PC-3 (cell line): ENCODE measurements around the gene AOPEP. TPM values are rescaled to one million over a fixed set of nuclear protein-coding genes. Genes with fewer than 3 reads are reported as not detected.
"Not testable (repeated sequence)": the region's sequence is repeated elsewhere in the genome, so short reads cannot be mapped to it uniquely, and the experiment has no call there.

Experiments
- ATAC-seq: fragments of 200-7000 bp; cut with Tn5 transposase; 2 replicates; pipeline ENCODE4 v1.9.1; 2020; ENCODE audit warnings: mild to moderate bottlenecking, moderate library complexity
- BruUV-seq: library from RNA; stranded (reverse); fragments of 400-500 nt; replicated peaks from 2 replicates; lab custom pipeline; 2021; lab: Mats Ljungman, UMichigan
- CTCF ChIA-PET: fragments of 300-600 bp; sonication (Branson Sonifier 250); formaldehyde crosslinking; loops from one replicate; lab custom pipeline; 2022; ENCODE audit warnings: antibody characterized with exemption; lab: Charles Lee
- POLR2A ChIA-PET: fragments of 300-600 bp; sonication (Branson Sonifier 250); formaldehyde crosslinking; loops from one replicate; lab custom pipeline; 2022; ENCODE audit warnings: antibody characterized with exemption; ENCODE audit not compliant: unreplicated experiment; lab: Charles Lee
- DNase-seq: peaks from one replicate; pipeline ENCODE4 v3.0.0-alpha.2; 2015
- H2AFZ ChIP-seq: fragments of 300-600 bp; sonication (generic); 2 replicates; pipeline ENCODE4 v1.6.0; 2016; ENCODE audit warnings: antibody characterized with exemption, low read length
- H3F3A ChIP-seq: fragments of 300-600 bp; sonication (generic); one replicate; pipeline ENCODE4 v1.6.0; 2017; ENCODE audit warnings: antibody characterized with exemption, low read length, control low read depth, mild to moderate bottlenecking; ENCODE audit not compliant: unreplicated experiment
- H3K27ac ChIP-seq: fragments of 300-600 bp; sonication (generic); 2 replicates; pipeline ENCODE4 v1.5.1; 2016; ENCODE audit warnings: mild to moderate bottlenecking, low read length
- H3K27me3 ChIP-seq: fragments of 300-600 bp; sonication (generic); 2 replicates; pipeline ENCODE4 v1.6.1; 2016; ENCODE audit warnings: low read length, mixed read lengths
- H3K36me3 ChIP-seq: fragments of 300-600 bp; sonication (generic); 2 replicates; pipeline ENCODE4 v1.6.1; 2016; ENCODE audit warnings: low read depth, mixed run types, low read length, mixed read lengths
- H3K4me1 ChIP-seq: fragments of 300-600 bp; sonication (generic); 2 replicates; pipeline ENCODE4 v1.5.1; 2016; ENCODE audit warnings: low read length; ENCODE audit not compliant: insufficient read depth
- H3K4me2 ChIP-seq: fragments of 300-600 bp; sonication (generic); 2 replicates; pipeline ENCODE4 v1.6.0; 2016; ENCODE audit warnings: low read length
- H3K4me3 ChIP-seq: fragments of 300-600 bp; sonication (generic); 2 replicates; pipeline ENCODE4 v1.5.1; 2016; ENCODE audit warnings: mild to moderate bottlenecking, low read length, mixed read lengths
- H3K79me2 ChIP-seq: fragments of 300-600 bp; sonication (generic); 2 replicates; pipeline ENCODE4 v1.6.1; 2017; ENCODE audit warnings: low read length, mixed read lengths
- H3K9ac ChIP-seq: fragments of 300-600 bp; sonication (generic); 2 replicates; pipeline ENCODE4 v1.6.0; 2016; ENCODE audit warnings: mild to moderate bottlenecking, low read length
- H3K9me2 ChIP-seq: fragments of 300-600 bp; sonication (generic); replicated peaks from 2 replicates; pipeline ENCODE4 v1.6.1; 2016; ENCODE audit warnings: mixed run types, low read length, mixed read lengths
- H3K9me3 ChIP-seq: fragments of 300-600 bp; sonication (generic); 2 replicates; pipeline ENCODE4 v1.6.1; 2016; ENCODE audit warnings: low read length, mixed read lengths
- H4K20me1 ChIP-seq: fragments of 300-600 bp; sonication (generic); 2 replicates; pipeline ENCODE4 v1.6.1; 2016; ENCODE audit warnings: low read length, mixed read lengths
- CTCF ChIP-seq: fragments of 300-600 bp; sonication (generic); conservative IDR thresholded peaks from 2 replicates; pipeline ENCODE4 v1.5.1; 2017; ENCODE audit warnings: antibody characterized with exemption, low read depth, mild to moderate bottlenecking, low read length
- EZH2 ChIP-seq: fragments of 300-600 bp; sonication (generic); IDR thresholded peaks from one replicate; pipeline ENCODE4 v1.6.1; 2017; ENCODE audit warnings: antibody characterized with exemption, mild to moderate bottlenecking, low read length; ENCODE audit not compliant: unreplicated experiment
- EZH2phosphoT487 ChIP-seq: fragments of 300-600 bp; sonication (generic); IDR thresholded peaks from 2 replicates; pipeline ENCODE4 v1.6.1; 2018; ENCODE audit warnings: mild to moderate bottlenecking, antibody characterized with exemption, low read length, borderline replicate concordance
- intact Hi-C: fragments of 100-400 bp; cut with micrococcal nuclease; formaldehyde crosslinking; loops from 2 replicates; pipeline ENCODE4 v1.9.0; 2023
- total RNA-seq: library from RNA; depleted of rRNA; stranded (reverse); fragments of >200 nt; gene quantifications from 2 replicates; pipeline ENCODE4 v1.2.3, GENCODE V29; 2014

The AOPEP gene
- total RNA-seq, 1 experiment from 2014 or later: 23.1 TPM

- CTCF ChIA-PET: interaction anchor here (0.9 kb wide), 1 partner anchor 110 kb away, joined by 3 read pairs; no protein-coding TSS in a partner anchor
- DNase-seq (peak; percentile 89), ATAC-seq (peak; percentile 80)
- no peaks in the 10 kb centered on the region for H4K20me1 ChIP-seq
- H3K4me3 ChIP-seq: peak overlapping the region; percentile 50; the same call in 1 of the 2 replicates
- POLR2A ChIA-PET: interaction anchor here (0.7 kb wide), 1 partner anchor 96 kb away, joined by 4 read pairs; no protein-coding TSS in a partner anchor
- no peaks in the 10 kb centered on the region for H3K27me3 ChIP-seq
- peaks cover 48% of the 10 kb centered on the region for H3K79me2 ChIP-seq
- peaks cover 37% of the 10 kb centered on the region for H3K4me1 ChIP-seq
- TF ChIP-seq CTCF (no peak), EZH2phosphoT487 (no peak), EZH2 (no peak)
- H3K9me3 ChIP-seq: no peaks in the 10 kb centered on the region
- H3F3A ChIP-seq: peaks cover 6% of the 10 kb centered on the region
- no peaks in the 10 kb centered on the region for H3K9me2 ChIP-seq
- H3K9ac ChIP-seq: peak overlapping the region; percentile 79
- peak overlapping the region; percentile 99 for H3K27ac ChIP-seq
- H2AFZ ChIP-seq: no peak overlapping the region
- H3K36me3 ChIP-seq: peaks cover 30% of the 10 kb centered on the region
- intact Hi-C loops: no loop called here
- BruUV-seq: TSS peak; percentile 41
- peak overlapping the region; percentile 74 for H3K4me2 ChIP-seq
Observed at GRCh38 chr9:95018099-95018936, 291.8 kb downstream of the AOPEP start.

- BruUV-seq, CTCF ChIA-PET, H3K27me3 ChIP-seq, H3K4me2 ChIP-seq, H3K4me3 ChIP-seq, H2AFZ ChIP-seq, POLR2A ChIA-PET, H3K9me2 ChIP-seq, H3K27ac ChIP-seq, H3K9ac ChIP-seq, H4K20me1 ChIP-seq, ATAC-seq, intact Hi-C loops, H3K9me3 ChIP-seq, DNase-seq: not testable (repeated sequence)
- peaks cover 53% of the 10 kb centered on the region for H3K79me2 ChIP-seq
- peaks cover 59% of the 10 kb centered on the region for H3K4me1 ChIP-seq
- peaks cover 12% of the 10 kb centered on the region for H3F3A ChIP-seq
- H3K36me3 ChIP-seq: peaks cover 24% of the 10 kb centered on the region
Observed at GRCh38 chr9:95020644-95021043, 294.1 kb downstream of the AOPEP start.

- ATAC-seq (no peak), DNase-seq (no peak)
- intact Hi-C loops: no loop called here
- no peak overlapping the region for H2AFZ ChIP-seq
- peak overlapping the region; percentile 98 for H3K27ac ChIP-seq
- no peak overlapping the region for H3K9ac ChIP-seq
- BruUV-seq: no TSS peak
- no peaks in the 10 kb centered on the region for H3K9me3 ChIP-seq
- no peak for TF ChIP-seq EZH2phosphoT487
- TF ChIP-seq CTCF: no peak
- no peak for TF ChIP-seq EZH2
- peaks cover 64% of the 10 kb centered on the region for H3K4me1 ChIP-seq
- H3F3A ChIP-seq: peaks cover 12% of the 10 kb centered on the region
- CTCF ChIA-PET: no interaction called here
- no peak overlapping the region for H3K4me2 ChIP-seq
- H3K36me3 ChIP-seq: peaks cover 22% of the 10 kb centered on the region
- H3K79me2 ChIP-seq: peaks cover 60% of the 10 kb centered on the region
- H3K4me3 ChIP-seq: no peak overlapping the region
- no peaks in the 10 kb centered on the region for H4K20me1 ChIP-seq
- H3K27me3 ChIP-seq: no peaks in the 10 kb centered on the region
- POLR2A ChIA-PET: no interaction called here
- H3K9me2 ChIP-seq: no peaks in the 10 kb centered on the region
Observed at GRCh38 chr9:95021166-95021886, 294.8 kb downstream of the AOPEP start.
